ENCODE measurements around the gene RAD51AP2. TPM values are rescaled to one million over a fixed set of nuclear protein-coding genes. Genes with fewer than 3 reads are reported as not detected.

The RAD51AP2 gene
- total RNA-seq, 2 donors from 2014 or later = 0.18 TPM; not detected in 1

GRCh38 chr2:17558053-17558452, 39.8 kb upstream of the RAD51AP2 start:
- peaks cover 21% of the 10 kb centered on the region for H3K4me1 Mint-ChIP-seq

GRCh38 chr2:17557596-17557995, 39.4 kb upstream of the RAD51AP2 start:
- Histone ChIP-seq H3K36me3 (ENCODE audit: control insufficient read depth, insufficient read depth, low read length) (no peaks in the 10 kb centered on the region), H3K27ac (ENCODE audit: low read depth, low read length) (no peak overlapping the region), H3K4me1 (ENCODE audit: control insufficient read depth, insufficient read depth, low read length) (peaks cover 4% of the 10 kb centered on the region), H3K4me3 (ENCODE audit: low read length) (no peak overlapping the region), H3K9me3 (ENCODE audit: control insufficient read depth, low read length) (no peaks in the 10 kb centered on the region), H3K9ac (ENCODE audit: extremely low read depth, low read length, poor library complexity, severe bottlenecking) (no peak overlapping the region), H3K27me3 (ENCODE audit: control insufficient read depth, insufficient read depth, low read length, poor library complexity, severe bottlenecking) (no peaks in the 10 kb centered on the region)
- H3K4me1 Mint-ChIP-seq = peaks cover 21% of the 10 kb centered on the region
- TF ChIP-seq, protein P1, sequence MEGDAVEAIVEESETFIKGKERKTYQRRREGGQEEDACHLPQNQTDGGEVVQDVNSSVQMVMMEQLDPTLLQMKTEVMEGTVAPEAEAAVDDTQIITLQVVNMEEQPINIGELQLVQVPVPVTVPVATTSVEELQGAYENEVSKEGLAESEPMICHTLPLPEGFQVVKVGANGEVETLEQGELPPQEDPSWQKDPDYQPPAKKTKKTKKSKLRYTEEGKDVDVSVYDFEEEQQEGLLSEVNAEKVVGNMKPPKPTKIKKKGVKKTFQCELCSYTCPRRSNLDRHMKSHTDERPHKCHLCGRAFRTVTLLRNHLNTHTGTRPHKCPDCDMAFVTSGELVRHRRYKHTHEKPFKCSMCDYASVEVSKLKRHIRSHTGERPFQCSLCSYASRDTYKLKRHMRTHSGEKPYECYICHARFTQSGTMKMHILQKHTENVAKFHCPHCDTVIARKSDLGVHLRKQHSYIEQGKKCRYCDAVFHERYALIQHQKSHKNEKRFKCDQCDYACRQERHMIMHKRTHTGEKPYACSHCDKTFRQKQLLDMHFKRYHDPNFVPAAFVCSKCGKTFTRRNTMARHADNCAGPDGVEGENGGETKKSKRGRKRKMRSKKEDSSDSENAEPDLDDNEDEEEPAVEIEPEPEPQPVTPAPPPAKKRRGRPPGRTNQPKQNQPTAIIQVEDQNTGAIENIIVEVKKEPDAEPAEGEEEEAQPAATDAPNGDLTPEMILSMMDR (conservative IDR thresholded peaks at IDR 0.05) = no peak
- no peak for DNase-seq
- H3K9me3 Mint-ChIP-seq = no peaks in the 10 kb centered on the region
- H3K4me3 Mint-ChIP-seq = no peak overlapping the region
- H3K36me3 Mint-ChIP-seq (ENCODE audit: low read depth) = no peaks in the 10 kb centered on the region
- no peaks in the 10 kb centered on the region for H3K27me3 Mint-ChIP-seq (ENCODE audit: insufficient read depth)
- 37 to 40% methylated on average over 1 to 5 of the region's 5 CpGs for WGBS, 2 experiments (ENCODE audit: insufficient coverage in 1 of 2, insufficient read length in 1 of 2)
- peak overlapping the region; percentile 19 for H3K27ac Mint-ChIP-seq

More at GRCh38 chr2:17558053-17558452, 39.8 kb upstream of the RAD51AP2 start:
- no peaks in the 10 kb centered on the region for H3K27me3 ChIP-seq (ENCODE audit: control insufficient read depth, insufficient read depth, low read length, poor library complexity, severe bottlenecking)
- peaks cover 4% of the 10 kb centered on the region for H3K4me1 ChIP-seq (ENCODE audit: control insufficient read depth, insufficient read depth, low read length)
- TF ChIP-seq, protein P1 (conservative IDR thresholded peaks at IDR 0.05) = no peak
- no peaks in the 10 kb centered on the region for H3K36me3 ChIP-seq (ENCODE audit: control insufficient read depth, insufficient read depth, low read length)
- H3K9ac ChIP-seq (ENCODE audit: extremely low read depth, low read length, poor library complexity, severe bottlenecking) = no peak overlapping the region
- no peaks in the 10 kb centered on the region for H3K9me3 ChIP-seq (ENCODE audit: control insufficient read depth, low read length)
- Mint-ChIP-seq H3K27me3 (ENCODE audit: insufficient read depth) (no peaks in the 10 kb centered on the region), H3K9me3 (no peaks in the 10 kb centered on the region), H3K27ac (peak overlapping the region; percentile 19), H3K4me3 (no peak overlapping the region), H3K36me3 (ENCODE audit: low read depth) (no peaks in the 10 kb centered on the region)
- DNase-seq = no peak
- H3K4me3 ChIP-seq (ENCODE audit: low read length) = no peak overlapping the region
- no peak overlapping the region for H3K27ac ChIP-seq (ENCODE audit: low read depth, low read length)

DNA sequence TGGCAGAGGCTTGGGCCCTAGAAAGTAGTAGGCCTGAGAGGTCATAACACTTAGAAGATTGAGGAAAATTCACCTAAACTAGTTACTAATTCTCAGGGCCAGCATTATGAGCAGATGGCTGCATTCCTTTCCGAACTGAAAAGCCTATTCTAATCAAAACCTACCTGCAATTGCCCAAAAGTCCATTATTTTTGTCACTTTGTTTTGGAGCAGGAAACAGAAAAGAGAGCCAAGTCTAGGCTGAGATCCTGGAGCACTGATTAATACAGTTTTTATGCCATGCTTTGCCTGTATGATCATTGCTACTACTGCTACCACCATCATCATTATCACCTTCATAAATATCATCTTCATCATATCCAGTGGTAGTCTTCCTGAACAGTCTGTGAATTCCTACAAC, 36.9 kb upstream of the RAD51AP2 start:
- H3K9me3 Mint-ChIP-seq = no peaks in the 10 kb centered on the region
- Histone ChIP-seq H3K27me3 (ENCODE audit: control insufficient read depth, insufficient read depth, low read length, poor library complexity, severe bottlenecking) (no peaks in the 10 kb centered on the region), H3K9ac (ENCODE audit: extremely low read depth, low read length, poor library complexity, severe bottlenecking) (no peak overlapping the region), H3K36me3 (ENCODE audit: control insufficient read depth, insufficient read depth, low read length) (no peaks in the 10 kb centered on the region), H3K4me3 (ENCODE audit: low read length) (no peak overlapping the region), H3K27ac (ENCODE audit: low read depth, low read length) (no peak overlapping the region), H3K9me3 (ENCODE audit: control insufficient read depth, low read length) (no peaks in the 10 kb centered on the region), H3K4me1 (ENCODE audit: control insufficient read depth, insufficient read depth, low read length) (peaks cover 4% of the 10 kb centered on the region)
- no peak for DNase-seq
- no peak overlapping the region for H3K4me3 Mint-ChIP-seq
- 86 to 90% methylated on average over 1 of the region's 1 CpG for WGBS, 2 experiments (ENCODE audit: insufficient coverage in 1 of 2, insufficient read length in 1 of 2)
- no peaks in the 10 kb centered on the region for H3K27me3 Mint-ChIP-seq (ENCODE audit: insufficient read depth)
- no peak overlapping the region for H3K27ac Mint-ChIP-seq
- peaks cover 21% of the 10 kb centered on the region for H3K4me1 Mint-ChIP-seq
- TF ChIP-seq, protein P1 (conservative IDR thresholded peaks at IDR 0.05) = no peak
- H3K36me3 Mint-ChIP-seq (ENCODE audit: low read depth) = no peaks in the 10 kb centered on the region

All from endodermal cell (in vitro differentiated cells).